Transverse colon (tissue), 4 donors: ENCODE measurements around the gene TRIM7. TPM values are rescaled to one million over a fixed set of nuclear protein-coding genes. Genes with fewer than 3 reads are reported as not detected.

ENCODE experiments used
- DNase-seq: peaks from one replicate; pipeline ENCODE4 v3.0.0-alpha.2; 2019
- H3K27ac ChIP-seq, 4 donors: fragments of 200-600 bp; sonication (generic); 2 replicates each; pipeline ENCODE4 v1.5.1; 2016 to 2018; ENCODE audit warnings: inconsistent platforms in 4 of 4
- H3K27me3 ChIP-seq: fragments of 200-600 bp; sonication (generic); 2 replicates; pipeline ENCODE4 v1.5.1; 2017; ENCODE audit warnings: inconsistent platforms
- H3K36me3 ChIP-seq, 4 donors: fragments of 200-600 bp; sonication (generic); 2 replicates each; pipeline ENCODE4 v1.5.1; 2017 to 2019; ENCODE audit warnings: inconsistent platforms in 4 of 4
- H3K4me1 ChIP-seq, 4 donors: fragments of 200-600 bp; sonication (generic); 2 replicates each; pipeline ENCODE4 v1.5.1; 2017 to 2020; ENCODE audit warnings: inconsistent platforms in 4 of 4
- H3K4me3 ChIP-seq, 4 donors: fragments of 200-600 bp; sonication (generic); 1 replicate in 1 of 4; 2 replicates in 3 of 4; pipeline versions ENCODE4 v1.5.1 to v1.6.1; 2017 to 2019; ENCODE audit warnings: inconsistent platforms in 4 of 4
- H3K9me3 ChIP-seq, 2 donors: fragments of 200-600 bp; sonication (generic); 2 replicates each; pipeline ENCODE4 v1.5.1; 2017 to 2019; ENCODE audit warnings: inconsistent platforms in 2 of 2
- EP300 ChIP-seq: sonication (generic); formaldehyde crosslinking; IDR thresholded peaks from one replicate; pipeline ENCODE4 v1.6.1; 2017; ENCODE audit warnings: antibody characterized with exemption, low read depth
- POLR2A ChIP-seq: fragments of 450-650 bp; IDR thresholded peaks from one replicate; pipeline ENCODE4 v1.6.1; 2016; ENCODE audit warnings: antibody characterized with exemption, mild to moderate bottlenecking, moderate library complexity
- POLR2AphosphoS5 ChIP-seq, 3 donors: sonication (generic); formaldehyde crosslinking; IDR thresholded peaks; one replicate each; pipeline ENCODE4 v1.6.1; 2016; ENCODE audit warnings: antibody characterized with exemption in 3 of 3
- WGBS, 2 donors: methylation state at CpG; one replicate each; pipeline ENCODE4 v1.1.5; 2018; ENCODE audit warnings: low coverage in 1 of 2; 5-methylcytosine and 5-hydroxymethylcytosine counted together
- in situ Hi-C, 4 donors: fragments of 200-750 bp; cut with MboI; loops; one replicate each; pipeline versions ENCODE4 v1.15.0 to v1.15.1; 2017; ENCODE audit warnings: low sequenced_read_pairs in 3 of 4, low pct_ligation_motif_present in 1 of 4, low pct_unique_long_range_greater_than_20kb in 1 of 4
- intact Hi-C: fragments of 100-400 bp; cut with DNase I; formaldehyde crosslinking; loops from one replicate; pipeline ENCODE4 v1.15.1; 2023; ENCODE audit warnings: low total_unique reads
- total RNA-seq, 4 donors: library from RNA; depleted of rRNA; stranded (reverse); fragments of >200 nt; gene quantifications; one replicate each; pipeline ENCODE4 v1.1.0, GENCODE V29; 2016
- TF ChIP-seq, protein P1 (sequence below), 5 experiments: fragments of 200-600 bp in 3 of 5; fragments of 450-650 bp in 2 of 5; sonication (generic) in 3 of 5; IDR thresholded peaks; 1 replicate in 2 of 5; 2 replicates in 3 of 5; pipeline ENCODE4 v1.5.1; 2016 to 2017; ENCODE audit warnings: antibody characterized with exemption in 5 of 5, inconsistent platforms in 3 of 5, mild to moderate bottlenecking in 2 of 5, moderate library complexity in 1 of 5

The TRIM7 gene
- total RNA-seq, 4 donors from 2014 or later: 2.5 to 16.7 (median 7.5) TPM; not detected in 1

DNA sequence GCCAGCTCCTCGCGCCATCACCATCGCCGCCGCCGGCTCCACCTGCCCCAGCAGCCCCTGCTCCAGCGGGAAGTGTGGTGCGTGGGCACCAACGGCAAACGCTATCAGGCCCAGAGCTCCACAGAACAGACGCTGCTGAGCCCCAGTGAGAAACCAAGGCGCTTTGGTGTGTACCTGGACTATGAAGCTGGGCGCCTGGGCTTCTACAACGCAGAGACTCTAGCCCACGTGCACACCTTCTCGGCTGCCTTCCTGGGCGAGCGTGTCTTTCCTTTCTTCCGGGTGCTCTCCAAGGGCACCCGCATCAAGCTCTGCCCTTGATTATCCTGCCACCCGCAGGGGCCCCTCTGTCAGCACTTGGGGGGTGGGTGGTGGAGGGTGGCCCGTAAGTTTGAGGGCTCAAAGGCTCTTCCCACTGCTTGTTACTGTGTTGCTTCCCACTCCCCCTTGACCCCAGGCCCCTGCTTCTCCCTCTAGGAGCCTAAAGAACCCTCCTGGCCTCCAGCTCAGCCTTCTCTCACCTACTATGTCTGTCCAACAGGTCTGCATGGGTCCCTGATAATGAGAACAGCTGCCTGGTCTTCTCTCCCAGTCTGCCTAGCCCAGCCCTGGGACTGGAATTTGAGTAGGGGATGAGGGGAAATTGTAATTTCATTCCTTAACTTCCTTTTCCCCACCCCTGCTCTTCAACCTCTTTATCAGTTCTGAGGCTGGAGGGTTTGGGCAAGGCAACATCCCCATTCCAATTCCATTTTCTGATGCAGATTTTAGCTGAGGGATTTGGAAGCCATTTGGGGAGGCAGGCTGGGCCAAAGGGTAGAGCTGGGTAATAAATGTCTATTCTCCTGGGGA, 29.7 kb upstream of the TRIM7 start:
- in situ Hi-C loops: no loop called here
- H3K4me3 ChIP-seq: no peak overlapping the region
- H3K4me1 ChIP-seq: no peaks in the 10 kb centered on the region
- no peaks in the 10 kb centered on the region for H3K9me3 ChIP-seq
- TF ChIP-seq POLR2A: no peak
- no peak for TF ChIP-seq POLR2AphosphoS5 (IDR thresholded peaks at IDR 0.05)
- TF ChIP-seq, protein P1, sequence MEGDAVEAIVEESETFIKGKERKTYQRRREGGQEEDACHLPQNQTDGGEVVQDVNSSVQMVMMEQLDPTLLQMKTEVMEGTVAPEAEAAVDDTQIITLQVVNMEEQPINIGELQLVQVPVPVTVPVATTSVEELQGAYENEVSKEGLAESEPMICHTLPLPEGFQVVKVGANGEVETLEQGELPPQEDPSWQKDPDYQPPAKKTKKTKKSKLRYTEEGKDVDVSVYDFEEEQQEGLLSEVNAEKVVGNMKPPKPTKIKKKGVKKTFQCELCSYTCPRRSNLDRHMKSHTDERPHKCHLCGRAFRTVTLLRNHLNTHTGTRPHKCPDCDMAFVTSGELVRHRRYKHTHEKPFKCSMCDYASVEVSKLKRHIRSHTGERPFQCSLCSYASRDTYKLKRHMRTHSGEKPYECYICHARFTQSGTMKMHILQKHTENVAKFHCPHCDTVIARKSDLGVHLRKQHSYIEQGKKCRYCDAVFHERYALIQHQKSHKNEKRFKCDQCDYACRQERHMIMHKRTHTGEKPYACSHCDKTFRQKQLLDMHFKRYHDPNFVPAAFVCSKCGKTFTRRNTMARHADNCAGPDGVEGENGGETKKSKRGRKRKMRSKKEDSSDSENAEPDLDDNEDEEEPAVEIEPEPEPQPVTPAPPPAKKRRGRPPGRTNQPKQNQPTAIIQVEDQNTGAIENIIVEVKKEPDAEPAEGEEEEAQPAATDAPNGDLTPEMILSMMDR (IDR thresholded peaks at IDR 0.05): no peak
- TF ChIP-seq EP300: no peak
- H3K27ac ChIP-seq: no peak overlapping the region
- no peak for DNase-seq
- H3K27me3 ChIP-seq: no peaks in the 10 kb centered on the region
- peaks cover 0 to 56% (median 27%) of the 10 kb centered on the region in 4 donors for H3K36me3 ChIP-seq
- intact Hi-C loops: no loop called here
- WGBS, 2 donors: 89% methylated on average over 22 of the region's 22 CpGs; no CpG with 5 or more reads in 1 of the 2 donors

DNA sequence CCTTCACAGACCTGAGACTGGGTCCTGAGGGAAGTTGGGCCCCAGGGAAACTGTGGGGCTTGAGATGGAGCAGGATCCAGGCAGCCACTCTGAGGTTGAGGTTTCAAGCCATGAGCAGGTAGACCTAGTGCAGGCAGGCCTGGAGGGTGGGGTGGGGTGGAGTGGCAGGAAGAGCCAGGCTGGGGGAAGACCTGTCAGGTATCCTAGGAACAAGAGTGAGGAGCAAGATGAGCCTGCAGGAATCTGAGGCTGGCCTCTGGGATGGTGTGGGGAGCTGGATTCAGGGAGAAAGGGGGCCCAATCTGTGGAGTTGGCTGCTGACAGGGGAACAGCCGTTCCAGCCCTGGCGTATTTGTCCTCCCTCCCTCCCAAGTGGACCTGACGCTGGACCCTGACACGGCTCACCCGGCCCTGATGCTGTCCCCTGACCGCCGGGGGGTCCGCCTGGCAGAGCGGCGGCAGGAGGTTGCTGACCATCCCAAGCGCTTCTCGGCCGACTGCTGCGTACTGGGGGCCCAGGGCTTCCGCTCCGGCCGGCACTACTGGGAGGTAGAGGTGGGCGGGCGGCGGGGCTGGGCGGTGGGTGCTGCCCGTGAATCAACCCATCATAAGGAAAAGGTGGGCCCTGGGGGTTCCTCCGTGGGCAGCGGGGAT, 28.9 kb upstream of the TRIM7 start:
- Histone ChIP-seq H3K4me3 (no peak overlapping the region), H3K27me3 (no peaks in the 10 kb centered on the region), H3K36me3 (peaks cover 0 to 48% (median 23%) of the 10 kb centered on the region in 4 donors), H3K4me1 (no peaks in the 10 kb centered on the region), H3K27ac (no peak overlapping the region), H3K9me3 (no peaks in the 10 kb centered on the region)
- in situ Hi-C loops (no loop called here), intact Hi-C loops (no loop called here)
- DNase-seq: no peak
- TF ChIP-seq, protein P1 (IDR thresholded peaks at IDR 0.05): no peak
- TF ChIP-seq POLR2A: no peak
- TF ChIP-seq POLR2AphosphoS5 (IDR thresholded peaks at IDR 0.05): no peak
- TF ChIP-seq EP300: no peak
- 88% methylated on average over 24 of the region's 24 CpGs; no CpG with 5 or more reads in 1 of the 2 donors for WGBS, 2 donors

DNA sequence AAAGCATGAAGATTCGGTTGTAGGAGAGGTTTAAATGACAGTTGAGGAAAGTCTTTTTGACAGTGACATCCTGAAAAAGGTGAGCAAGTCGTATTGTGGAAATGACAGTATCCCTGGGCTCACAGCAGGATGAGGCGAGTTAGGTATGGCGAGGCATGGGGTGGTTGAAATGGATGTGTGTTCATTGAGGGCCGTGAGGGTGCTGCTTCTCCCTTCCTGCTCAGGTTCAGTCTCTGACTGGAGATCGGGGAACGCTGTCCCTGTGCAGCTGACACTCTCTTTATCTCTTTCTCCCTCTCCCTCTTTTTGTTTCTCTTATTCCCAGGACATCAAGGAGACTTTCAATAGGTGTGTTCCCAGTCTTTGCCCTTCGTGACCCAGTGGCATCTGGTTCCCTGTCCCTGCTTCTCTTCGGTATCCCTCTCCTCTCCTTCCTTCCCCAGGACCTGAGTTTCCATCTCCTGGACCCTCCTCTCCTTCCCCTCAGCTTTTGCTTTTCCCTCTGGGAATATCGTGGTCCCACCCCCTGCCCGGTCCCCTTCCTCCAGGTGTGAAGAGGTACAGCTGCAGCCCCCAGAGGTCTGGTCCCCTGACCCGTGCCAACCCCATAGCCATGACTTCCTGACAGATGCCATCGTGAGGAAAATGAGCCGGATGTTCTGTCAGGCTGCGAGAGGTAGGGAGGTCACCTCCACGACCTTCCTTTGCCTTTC, 28.2 kb upstream of the TRIM7 start:
- H3K27ac ChIP-seq: no peak overlapping the region
- TF ChIP-seq POLR2AphosphoS5 (IDR thresholded peaks at IDR 0.05) (no peak), EP300 (no peak), POLR2A (no peak)
- TF ChIP-seq, protein P1 (IDR thresholded peaks at IDR 0.05): no peak
- no peak overlapping the region for H3K4me3 ChIP-seq
- H3K4me1 ChIP-seq: no peaks in the 10 kb centered on the region
- no peak for DNase-seq
- no peaks in the 10 kb centered on the region for H3K9me3 ChIP-seq
- in situ Hi-C loops (no loop called here), intact Hi-C loops (no loop called here)
- peaks cover 0 to 41% (median 19%) of the 10 kb centered on the region in 4 donors for H3K36me3 ChIP-seq
- 80 to 90% methylated on average over 9 to 16 of the region's 16 CpGs for WGBS, 2 donors
- no peaks in the 10 kb centered on the region for H3K27me3 ChIP-seq

DNA sequence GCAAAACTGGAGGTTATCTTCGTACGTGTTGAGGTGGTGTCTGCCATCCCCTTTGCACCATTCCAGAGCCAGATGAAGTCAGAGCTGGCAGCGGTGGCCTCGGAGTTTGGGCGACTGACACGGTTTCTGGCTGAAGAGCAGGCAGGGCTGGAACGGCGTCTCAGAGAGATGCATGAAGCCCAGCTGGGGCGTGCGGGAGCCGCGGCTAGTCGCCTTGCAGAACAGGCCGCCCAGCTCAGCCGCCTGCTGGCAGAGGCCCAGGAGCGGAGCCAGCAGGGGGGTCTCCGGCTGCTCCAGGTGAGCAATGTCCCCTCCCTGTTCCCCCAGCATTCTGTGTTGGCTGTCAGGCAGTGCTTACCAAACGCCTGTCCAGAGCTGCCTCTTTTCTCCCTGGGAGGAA, 27.6 kb upstream of the TRIM7 start:
- Histone ChIP-seq H3K27me3 (no peaks in the 10 kb centered on the region), H3K36me3 (peaks cover 0 to 35% (median 16%) of the 10 kb centered on the region in 4 donors), H3K4me1 (no peaks in the 10 kb centered on the region), H3K9me3 (no peaks in the 10 kb centered on the region), H3K4me3 (no peak overlapping the region), H3K27ac (no peak overlapping the region)
- in situ Hi-C loops (no loop called here), intact Hi-C loops (no loop called here)
- WGBS, 2 donors: 85% methylated on average over 17 of the region's 18 CpGs; no CpG with 5 or more reads in 1 of the 2 donors
- no peak for DNase-seq
- TF ChIP-seq POLR2AphosphoS5 (IDR thresholded peaks at IDR 0.05): no peak
- TF ChIP-seq POLR2A: no peak
- TF ChIP-seq, protein P1 (IDR thresholded peaks at IDR 0.05): no peak
- no peak for TF ChIP-seq EP300
